Mesenchymal stem cell (in vitro differentiated cells and primary cell): ENCODE measurements around the gene COMMD8.

Experiments used
- DNase-seq: peaks from one replicate; pipeline ENCODE4 v3.0.0-alpha.2; 2013
- H2AFZ ChIP-seq: one replicate; pipeline ENCODE4 v1.6.1; 2013; ENCODE audit warnings: low read depth, mild to moderate bottlenecking, control low read depth, inconsistent platforms, low read length, moderate library complexity
- H2AK5ac ChIP-seq: 2 replicates; pipeline ENCODE4 v1.6.1; 2013; ENCODE audit warnings: low read length, moderate library complexity, mild to moderate bottlenecking, inconsistent platforms; ENCODE audit not compliant: severe bottlenecking
- H2BK120ac ChIP-seq: one replicate; pipeline ENCODE4 v1.6.1; 2013; ENCODE audit warnings: low read depth, mild to moderate bottlenecking, inconsistent platforms, low read length, moderate library complexity
- H2BK12ac ChIP-seq, 2 experiments: one replicate each; pipeline ENCODE4 v1.6.1; 2013; ENCODE audit warnings: inconsistent platforms in 2 of 2, low read length in 2 of 2, mild to moderate bottlenecking in 2 of 2, moderate library complexity in 2 of 2, control low read depth in 1 of 2
- H2BK15ac ChIP-seq: one replicate; pipeline ENCODE4 v1.6.1; 2013; ENCODE audit warnings: mild to moderate bottlenecking, low read depth, inconsistent platforms; ENCODE audit not compliant: poor library complexity, severe bottlenecking
- H2BK5ac ChIP-seq: 2 replicates; pipeline ENCODE4 v1.6.1; 2013; ENCODE audit warnings: low read depth, mild to moderate bottlenecking, low read length, control low read depth, inconsistent platforms; ENCODE audit not compliant: poor library complexity, severe bottlenecking
- H3K14ac ChIP-seq, 2 experiments: one replicate each; pipeline ENCODE4 v1.6.1; 2013; ENCODE audit warnings: inconsistent platforms in 2 of 2, low read length in 2 of 2, control low read depth in 1 of 2, mild to moderate bottlenecking in 1 of 2, moderate library complexity in 1 of 2
- H3K18ac ChIP-seq, 2 experiments: one replicate each; pipeline ENCODE4 v1.6.1; 2013; ENCODE audit warnings: inconsistent platforms in 2 of 2, low read length in 2 of 2, control low read depth in 1 of 2, low read depth in 1 of 2, mild to moderate bottlenecking in 1 of 2
- H3K23ac ChIP-seq, 2 experiments: one replicate each; pipeline ENCODE4 v1.6.1; 2013; ENCODE audit warnings: inconsistent platforms in 2 of 2, low read length in 2 of 2, mild to moderate bottlenecking in 2 of 2, moderate library complexity in 2 of 2, control low read depth in 1 of 2
- H3K27ac ChIP-seq: 2 replicates; pipeline ENCODE4 v1.5.1; 2013; ENCODE audit warnings: mild to moderate bottlenecking, moderate library complexity, low read length, control low read depth, inconsistent platforms; ENCODE audit not compliant: poor library complexity, severe bottlenecking
- H3K27me3 ChIP-seq, 2 experiments: 2 replicates each; pipeline versions ENCODE4 v1.6.1 to v1.7.0; 2013; ENCODE audit warnings: low read length in 2 of 2, mild to moderate bottlenecking in 2 of 2, moderate library complexity in 2 of 2, control low read depth in 1 of 2, inconsistent platforms in 1 of 2; ENCODE audit not compliant: control insufficient read depth in 1 of 2, insufficient read depth in 1 of 2
- H3K36me3 ChIP-seq, 2 experiments: 2 replicates each; pipeline versions ENCODE4 v1.6.1 to v1.7.0; 2013; ENCODE audit warnings: low read length in 2 of 2, control low read depth in 1 of 2, inconsistent platforms in 1 of 2, low read depth in 1 of 2, mild to moderate bottlenecking in 1 of 2; ENCODE audit not compliant: insufficient read depth in 2 of 2, control insufficient read depth in 1 of 2
- H3K4ac ChIP-seq, 2 experiments: one replicate each; pipeline ENCODE4 v1.6.1; 2013; ENCODE audit warnings: inconsistent platforms in 2 of 2, low read length in 2 of 2, mild to moderate bottlenecking in 2 of 2, moderate library complexity in 2 of 2, control low read depth in 1 of 2, low read depth in 1 of 2
- H3K4me1 ChIP-seq: 2 replicates; pipeline ENCODE4 v1.6.1; 2013; ENCODE audit warnings: low read depth, low read length, control low read depth; ENCODE audit not compliant: control insufficient read depth, insufficient read depth
- H3K4me2 ChIP-seq: 2 replicates; pipeline ENCODE4 v1.6.1; 2013; ENCODE audit warnings: low read length, mild to moderate bottlenecking, inconsistent platforms; ENCODE audit not compliant: poor library complexity, severe bottlenecking
- H3K4me3 ChIP-seq, 2 experiments: 2 replicates each; pipeline versions ENCODE4 v1.5.1 to v1.7.0; 2013; ENCODE audit warnings: low read length in 2 of 2, mild to moderate bottlenecking in 2 of 2, control low read depth in 1 of 2, low read depth in 1 of 2; ENCODE audit not compliant: insufficient read depth in 1 of 2
- H3K79me1 ChIP-seq: replicated peaks from 2 replicates; pipeline ENCODE4 v1.6.1; 2013; ENCODE audit warnings: mild to moderate bottlenecking, control low read depth, low read length, inconsistent platforms; ENCODE audit not compliant: poor library complexity, severe bottlenecking
- H3K9ac ChIP-seq: 2 replicates; pipeline ENCODE4 v1.7.0; 2013; ENCODE audit warnings: mild to moderate bottlenecking, low read length, moderate library complexity
- H3K9me3 ChIP-seq: 2 replicates; pipeline ENCODE4 v1.7.0; 2013; ENCODE audit warnings: mild to moderate bottlenecking, low read length; ENCODE audit not compliant: control insufficient read depth
- H4K8ac ChIP-seq: one replicate; pipeline ENCODE4 v1.6.1; 2013; ENCODE audit warnings: inconsistent platforms, mild to moderate bottlenecking, low read length, moderate library complexity
- H4K91ac ChIP-seq: one replicate; pipeline ENCODE4 v1.6.1; 2013; ENCODE audit warnings: mild to moderate bottlenecking, low read length, inconsistent platforms
- WGBS: methylation state at CpG from one replicate; pipeline ENCODE4 v1.1.7; 2013; ENCODE audit warnings: mixed read lengths; 5-methylcytosine and 5-hydroxymethylcytosine counted together

COMMD8 gene

GRCh38 chr4:47462799-47463234 is 685 bp downstream of the COMMD8 start:
- Histone ChIP-seq H3K9me3 (no peaks in the 10 kb centered on the region), H4K8ac (peak overlapping the region; percentile 83), H3K4me3 (peak overlapping the region; percentile 86 to 96), H2AFZ (peak overlapping the region; percentile 95), H3K9ac (peak overlapping the region; percentile 85), H3K4me1 (peaks cover 2% of the 10 kb centered on the region), H3K4me2 (peak overlapping the region; percentile 79), H3K36me3 (peaks cover 0 to 22% of the 10 kb centered on the region in 2 experiments), H3K23ac (no peak overlapping the region), H2BK15ac (no peak overlapping the region), H3K27me3 (no peaks in the 10 kb centered on the region), H2BK120ac (peak overlapping the region; percentile 85), H4K91ac (peak overlapping the region; percentile 81), H3K14ac (peak overlapping the region in 1 of 2 experiments; percentile 61), H2AK5ac (no peak overlapping the region), H2BK5ac (peak overlapping the region; percentile 49), H3K18ac (peak overlapping the region; percentile 98 to 99), H3K79me1 (peaks cover 14% of the 10 kb centered on the region), H3K27ac (peak overlapping the region; percentile 28), H3K4ac (peak overlapping the region in 1 of 2 experiments; percentile 94), H2BK12ac (no peak overlapping the region)
- DNase-seq, result no peak
- WGBS, result 0% methylated on average over 4 of the region's 6 CpGs

- no peak overlapping the region for H3K4me2 ChIP-seq
- H2BK5ac ChIP-seq, result no peak overlapping the region
- peaks cover 10 to 56% of the 10 kb centered on the region in 2 experiments for H3K36me3 ChIP-seq
- H2AFZ ChIP-seq, result no peak overlapping the region
- H2BK120ac ChIP-seq, result no peak overlapping the region
- H3K4ac ChIP-seq, result no peak overlapping the region
- H3K9me3 ChIP-seq, result no peaks in the 10 kb centered on the region
- no peak overlapping the region for H3K14ac ChIP-seq
- no peaks in the 10 kb centered on the region for H3K4me1 ChIP-seq
- peak overlapping the region; percentile 44 for H3K9ac ChIP-seq
- H3K27ac ChIP-seq, result no peak overlapping the region
- H4K8ac ChIP-seq, result no peak overlapping the region
- no peak overlapping the region for H3K18ac ChIP-seq
- peaks cover 4% of the 10 kb centered on the region for H3K79me1 ChIP-seq
- no peak overlapping the region for H2BK15ac ChIP-seq
- H2AK5ac ChIP-seq, result no peak overlapping the region
- no peak overlapping the region for H4K91ac ChIP-seq
- 64% methylated on average over 3 of the region's 4 CpGs for WGBS
- no peaks in the 10 kb centered on the region for H3K27me3 ChIP-seq
- no peak for DNase-seq
- H3K23ac ChIP-seq, result no peak overlapping the region
- H2BK12ac ChIP-seq, result no peak overlapping the region
- H3K4me3 ChIP-seq, result peak overlapping the region in 1 of 2 experiments; percentile 3
Observed at GRCh38 chr4:47451657-47452056, 11.8 kb downstream of the COMMD8 start.

GRCh38 chr4:47444031-47444430 is 19.5 kb downstream of the COMMD8 start:
- Histone ChIP-seq H2BK120ac (no peak overlapping the region), H2BK5ac (no peak overlapping the region), H3K9ac (no peak overlapping the region), H2AK5ac (no peak overlapping the region), H3K4me1 (no peaks in the 10 kb centered on the region), H3K27me3 (no peaks in the 10 kb centered on the region), H2AFZ (no peak overlapping the region), H3K4ac (no peak overlapping the region), H3K27ac (no peak overlapping the region), H3K23ac (no peak overlapping the region), H3K9me3 (no peaks in the 10 kb centered on the region), H4K8ac (no peak overlapping the region), H4K91ac (no peak overlapping the region), H3K4me3 (no peak overlapping the region), H3K4me2 (no peak overlapping the region), H2BK12ac (no peak overlapping the region), H3K14ac (no peak overlapping the region), H3K36me3 (peaks cover 0 to 1% of the 10 kb centered on the region in 2 experiments), H3K18ac (no peak overlapping the region), H3K79me1 (peaks cover 4% of the 10 kb centered on the region), H2BK15ac (no peak overlapping the region)
- 96% methylated on average over 2 of the region's 2 CpGs for WGBS
- DNase-seq, result no peak

GRCh38 chr4:47442980-47443379 is 20.5 kb downstream of the COMMD8 start:
- no peak overlapping the region for H3K27ac ChIP-seq
- no peaks in the 10 kb centered on the region for H3K9me3 ChIP-seq
- no peak overlapping the region for H3K4me3 ChIP-seq
- peaks cover 4% of the 10 kb centered on the region for H3K79me1 ChIP-seq
- no peak overlapping the region for H3K4ac ChIP-seq
- H2BK5ac ChIP-seq, result no peak overlapping the region
- H3K4me2 ChIP-seq, result no peak overlapping the region
- H4K8ac ChIP-seq, result no peak overlapping the region
- no peak for DNase-seq
- no peak overlapping the region for H2BK12ac ChIP-seq
- no peaks in the 10 kb centered on the region for H3K27me3 ChIP-seq
- no peak overlapping the region for H3K14ac ChIP-seq
- no peak overlapping the region for H3K23ac ChIP-seq
- H2BK120ac ChIP-seq, result no peak overlapping the region
- no peak overlapping the region for H3K18ac ChIP-seq
- no peaks in the 10 kb centered on the region for H3K36me3 ChIP-seq
- H2AFZ ChIP-seq, result no peak overlapping the region
- H3K4me1 ChIP-seq, result no peaks in the 10 kb centered on the region
- H3K9ac ChIP-seq, result no peak overlapping the region
- no peak overlapping the region for H4K91ac ChIP-seq
- no peak overlapping the region for H2AK5ac ChIP-seq
- no peak overlapping the region for H2BK15ac ChIP-seq
- 80% methylated on average over 5 of the region's 5 CpGs for WGBS
